GM18519 (cell line): Measurements from ENCODE around the gene GTF3C2.
"Not testable (repeated sequence)": the region's sequence is repeated elsewhere in the genome, so short reads cannot be mapped to it uniquely, and the experiment has no call there.

Experiments
- ATAC-seq: cut with Tn5 transposase; IDR thresholded peaks from one replicate; pipeline ENCODE4 v1.9.1; 2021; ENCODE audit warnings: mild to moderate bottlenecking, moderate library complexity; ENCODE audit not compliant: unreplicated experiment, low FRiP score

Gene GTF3C2

DNA sequence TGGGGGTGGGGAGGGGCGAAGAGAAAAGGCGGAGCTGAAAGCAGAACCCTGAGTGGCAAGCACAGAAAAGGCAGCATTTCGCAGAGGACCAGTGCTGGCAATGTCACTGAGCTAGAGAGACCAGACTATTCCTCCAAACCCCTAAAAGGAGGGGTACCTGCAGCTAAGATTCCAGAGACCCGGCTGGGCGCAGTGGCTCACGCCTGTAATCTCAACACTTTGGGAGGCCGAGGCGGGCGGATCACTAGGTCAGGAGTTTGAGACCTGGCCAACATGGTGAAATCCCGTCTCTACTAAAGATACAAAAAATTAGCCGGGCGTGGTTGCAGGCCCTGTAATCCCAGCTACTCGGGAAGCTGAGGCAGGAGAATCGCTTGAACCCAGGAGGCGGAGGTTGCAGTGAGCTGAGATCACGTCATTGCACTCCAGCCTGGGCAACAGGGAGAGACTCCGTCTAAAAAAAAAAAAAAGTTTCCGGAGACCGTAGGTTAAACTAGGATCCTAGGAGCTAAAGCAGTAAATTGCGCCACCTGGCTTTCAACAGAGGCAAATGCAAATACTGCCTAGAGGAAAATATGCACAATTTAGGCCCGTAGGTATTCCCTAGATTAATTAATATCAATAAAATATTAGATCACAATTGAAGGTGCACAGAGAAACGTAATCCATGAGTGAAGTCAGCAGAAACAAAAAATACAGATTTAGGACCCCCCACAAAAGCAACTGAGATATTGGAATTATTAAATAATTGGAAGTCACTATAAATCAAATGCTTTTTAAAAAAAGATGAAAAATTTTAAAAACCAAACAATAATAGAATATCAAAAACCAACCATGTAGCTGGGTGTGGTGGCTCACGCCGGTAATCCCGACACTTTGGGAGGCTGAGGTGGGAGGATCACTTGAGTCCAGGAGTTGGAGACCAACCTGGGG, 53.2 kb downstream of the GTF3C2 start:
- ATAC-seq = no peak

DNA sequence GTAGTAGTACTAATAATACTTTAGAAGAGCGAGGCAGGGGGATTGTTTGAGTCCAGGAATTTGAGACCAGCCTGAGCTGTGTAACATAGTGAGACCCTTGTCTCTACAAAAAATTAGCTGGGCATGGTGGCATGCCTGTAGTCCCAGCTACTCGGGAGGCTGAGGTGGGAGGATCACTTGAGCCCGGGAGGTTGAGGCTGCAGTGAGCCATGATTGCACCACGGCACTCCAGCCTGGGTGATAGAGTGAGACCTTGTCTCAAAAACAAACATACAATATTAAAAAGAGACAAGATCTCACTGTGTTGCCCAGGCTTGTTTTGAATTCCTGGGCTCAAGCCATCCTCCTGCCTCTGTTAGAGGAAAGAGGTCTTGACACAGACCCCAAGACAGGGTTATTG, 56.0 kb downstream of the GTF3C2 start:
- not testable (repeated sequence) for ATAC-seq

DNA sequence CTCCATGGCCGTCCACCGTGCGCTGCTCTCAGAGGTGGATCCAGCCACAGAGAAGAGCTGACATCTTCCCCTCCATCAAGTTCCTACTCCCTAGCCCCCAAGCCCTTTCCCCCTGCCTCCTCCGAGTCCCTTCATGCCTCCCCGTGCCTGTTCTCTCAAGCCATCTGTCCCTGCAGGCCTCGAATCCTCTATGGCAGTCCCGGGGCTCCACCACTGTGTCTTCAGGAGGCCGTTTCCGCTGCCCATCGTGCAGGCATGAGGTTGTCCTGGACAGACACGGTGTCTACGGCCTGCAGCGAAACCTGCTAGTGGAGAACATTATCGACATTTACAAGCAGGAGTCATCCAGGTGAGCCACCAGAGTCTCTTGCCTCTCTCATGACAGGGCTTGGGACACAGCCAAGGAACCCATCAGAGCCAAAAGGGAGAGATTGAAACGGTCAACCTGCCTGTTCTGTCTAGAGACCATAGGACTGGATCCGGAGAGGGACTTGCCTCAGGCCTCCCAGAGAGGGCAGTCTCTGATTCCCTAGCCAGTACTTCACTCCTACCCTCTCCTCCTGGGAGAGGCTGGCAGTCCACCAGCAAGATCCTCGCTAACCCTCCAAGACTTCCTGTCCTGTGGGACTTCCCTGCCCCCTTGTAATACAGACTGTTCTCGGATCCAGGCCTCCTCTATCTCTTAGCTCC, 58.0 kb downstream of the GTF3C2 start:
- ATAC-seq = no peak

DNA sequence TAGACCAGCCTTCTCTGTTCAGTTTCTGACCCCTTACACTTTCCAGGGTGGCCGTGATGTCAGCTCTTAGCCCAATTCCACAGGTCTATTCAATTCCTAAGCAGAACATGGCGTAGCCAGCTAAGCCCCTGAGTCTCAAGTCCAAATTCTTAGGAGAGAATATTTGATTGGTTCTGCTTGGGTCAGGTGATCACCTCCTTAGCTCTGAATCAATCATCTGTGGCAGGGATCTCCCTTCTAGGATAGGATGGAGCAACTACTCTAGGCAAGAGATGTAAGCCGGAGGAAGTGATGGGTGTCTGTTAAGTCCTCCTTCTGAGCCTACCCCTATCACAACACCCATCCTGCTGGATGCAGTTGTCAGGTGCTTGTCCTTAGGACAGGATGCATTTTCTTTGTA, 59.4 kb downstream of the GTF3C2 start:
- ATAC-seq = no peak

GRCh38 chr2:27296481-27296880, 60.1 kb downstream of the GTF3C2 start:
- no peak for ATAC-seq

DNA sequence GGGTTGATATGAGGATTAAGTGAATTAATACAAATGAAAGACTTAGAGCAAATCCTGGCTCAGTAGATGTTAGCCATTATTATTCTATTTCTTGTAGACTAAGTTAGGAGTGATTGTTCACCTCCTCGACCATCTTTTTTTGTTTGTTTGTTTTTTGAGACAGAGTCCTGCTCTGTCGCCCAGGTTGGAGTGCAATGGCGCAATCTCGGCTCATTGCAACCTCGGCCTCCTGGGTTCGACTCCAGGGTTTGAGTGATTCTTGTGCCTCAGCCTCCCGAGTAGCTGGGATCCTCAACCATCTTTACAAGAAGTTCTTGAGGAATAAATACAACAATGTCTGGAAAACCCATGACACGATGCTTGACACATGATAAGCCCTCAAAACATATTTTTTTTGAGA, 61.6 kb downstream of the GTF3C2 start:
- no peak for ATAC-seq

GRCh38 chr2:27291865-27292264, 64.7 kb downstream of the GTF3C2 start:
- no peak for ATAC-seq

GRCh38 chr2:27290549-27290948, 66.0 kb downstream of the GTF3C2 start:
- ATAC-seq = no peak

DNA sequence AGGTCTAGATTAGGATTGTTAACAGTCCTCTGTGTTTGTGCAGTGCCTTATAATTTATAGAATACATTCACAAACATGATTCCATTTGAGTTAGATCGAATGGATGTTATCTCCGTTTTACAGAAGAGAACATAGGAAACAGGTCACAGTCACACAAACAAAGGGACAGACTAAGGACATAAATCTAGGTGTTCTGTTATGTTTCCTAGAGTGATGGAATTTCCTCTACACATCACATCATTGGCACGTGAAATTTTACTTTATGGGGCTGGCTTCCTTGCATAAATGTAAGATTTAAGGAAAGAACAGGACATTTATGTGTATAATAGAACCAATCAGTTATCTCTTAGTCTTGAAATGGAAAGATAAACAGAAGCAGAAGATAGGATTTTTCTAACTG, 68.0 kb downstream of the GTF3C2 start:
- no peak for ATAC-seq

DNA sequence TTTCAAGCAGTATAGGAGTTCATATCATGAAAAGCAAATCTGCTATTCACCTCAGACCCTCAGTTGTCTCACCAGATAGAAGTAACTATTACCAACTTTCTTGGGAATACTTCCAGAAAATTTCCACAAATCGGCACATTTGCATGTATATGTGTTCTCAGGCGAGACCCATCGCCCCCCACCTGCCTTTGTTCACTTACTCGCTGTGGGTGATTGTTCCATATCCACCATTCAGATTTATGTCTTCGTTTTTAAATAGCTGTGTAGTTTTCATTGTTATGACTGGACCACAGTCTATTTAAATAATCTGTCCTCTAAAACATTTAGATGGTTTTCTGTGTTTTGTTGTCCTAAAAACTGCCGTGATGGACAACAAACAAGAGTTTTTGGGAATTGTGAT, 71.1 kb downstream of the GTF3C2 start:
- ATAC-seq = no peak

- no peak for ATAC-seq
Measured at GRCh38 chr2:27284996-27285395, 71.6 kb downstream of the GTF3C2 start.

GRCh38 chr2:27282892-27283291, 73.7 kb downstream of the GTF3C2 start:
- ATAC-seq = no peak

DNA sequence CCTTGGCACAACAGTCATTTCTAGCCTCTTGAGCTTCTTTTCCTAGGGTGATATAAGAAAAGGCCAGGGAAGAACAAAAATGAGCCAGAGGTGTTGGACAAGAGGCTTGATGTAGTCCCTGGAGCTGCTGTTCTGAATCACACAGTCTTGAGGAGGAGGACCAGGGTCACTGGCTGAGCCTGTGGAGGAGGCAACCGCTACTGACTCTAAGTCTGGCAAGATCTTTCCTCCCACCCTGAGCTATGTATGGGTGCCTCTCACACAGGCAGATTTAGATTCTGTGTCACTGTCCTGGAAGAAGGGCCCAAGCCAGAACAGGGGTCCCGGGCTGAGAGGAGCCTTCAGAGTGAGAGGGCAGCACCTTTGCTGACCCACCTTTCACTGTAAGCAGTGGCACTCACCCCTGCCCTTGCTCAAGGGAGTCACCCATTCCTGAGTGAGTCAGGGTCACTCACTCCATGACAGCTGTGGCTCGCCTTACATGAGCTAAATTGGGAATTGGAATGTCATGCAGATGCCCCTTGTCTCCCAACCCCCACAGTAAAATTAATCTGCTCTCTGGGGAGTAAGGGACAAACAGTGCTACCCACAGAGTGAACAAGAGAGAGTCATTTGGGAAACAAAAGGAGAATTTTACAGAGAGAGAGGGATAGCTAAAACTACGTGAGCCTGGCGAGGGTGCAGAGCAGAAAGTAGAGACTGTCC, 74.6 kb downstream of the GTF3C2 start, which contains the start of gene TRIM54:
Gene TRIM54, plus strand, starts transcription at position 575 of the 705 bp plus-strand sequence. CDS start 303 bp downstream, outside the sequence.
- ATAC-seq = no peak

DNA sequence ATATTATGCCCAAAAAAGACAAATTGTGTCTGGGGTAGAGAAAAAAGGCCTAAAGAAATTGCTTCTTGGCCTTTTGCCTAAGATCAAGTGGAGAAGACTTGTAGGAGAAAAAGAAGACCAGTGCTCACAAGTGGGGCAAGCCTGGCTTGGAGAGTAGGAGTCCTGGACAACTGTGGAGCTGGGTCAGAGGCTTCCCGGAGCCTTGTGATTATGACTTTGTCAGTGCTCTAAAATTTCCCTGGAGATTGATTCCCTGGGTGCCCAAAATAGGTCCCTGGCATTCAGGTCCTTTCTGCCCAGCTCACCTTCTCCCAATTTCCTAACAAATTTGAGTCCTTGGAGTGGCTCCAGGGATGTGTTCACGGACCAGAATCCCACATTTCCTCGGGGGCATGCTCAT, 75.1 kb downstream of the GTF3C2 start:
- ATAC-seq = no peak

GRCh38 chr2:27280826-27281225, 75.7 kb downstream of the GTF3C2 start:
- ATAC-seq = no peak

- ATAC-seq = no peak
Measured at GRCh38 chr2:27278010-27278409, 78.6 kb downstream of the GTF3C2 start.
